Lung (tissue), 12 donors: ENCODE data around the gene CASP3. TPM values are rescaled to one million over a fixed set of nuclear protein-coding genes. Genes with fewer than 3 reads are reported as not detected.

Experiments used
- ATAC-seq: fragments of 200-7000 bp; cut with Tn5 transposase; one replicate; pipeline ENCODE4 v1.9.1; 2020; ENCODE audit warnings: moderate number of reproducible peaks; ENCODE audit not compliant: insufficient read depth, low FRiP score
- DNase-seq, 3 donors: peaks; one replicate each; pipeline ENCODE4 v3.0.0-alpha.2; 2013 to 2017
- H3K27ac ChIP-seq, 2 donors: one replicate each; pipeline ENCODE4 v1.5.1; 2013; ENCODE audit warnings: mild to moderate bottlenecking in 2 of 2, moderate library complexity in 2 of 2, control low read depth in 1 of 2, inconsistent platforms in 1 of 2, low read depth in 1 of 2, low read length in 1 of 2
- H3K27me3 ChIP-seq, 3 donors: one replicate each; pipeline ENCODE4 v1.5.1; 2013; ENCODE audit warnings: low read length in 2 of 3; ENCODE audit not compliant: control insufficient read depth in 3 of 3, insufficient read depth in 3 of 3
- H3K36me3 ChIP-seq, 4 donors: one replicate each; pipeline ENCODE4 v1.5.1; 2013; ENCODE audit warnings: low read length in 4 of 4, mild to moderate bottlenecking in 1 of 4, moderate library complexity in 1 of 4; ENCODE audit not compliant: control insufficient read depth in 4 of 4, insufficient read depth in 4 of 4
- H3K4me1 ChIP-seq, 5 donors: one replicate each; pipeline ENCODE4 v1.5.1; 2013; ENCODE audit warnings: low read length in 5 of 5, mild to moderate bottlenecking in 2 of 5, moderate library complexity in 1 of 5; ENCODE audit not compliant: control insufficient read depth in 5 of 5, insufficient read depth in 5 of 5
- H3K4me3 ChIP-seq: one replicate; pipeline ENCODE4 v1.5.1; 2013; ENCODE audit warnings: mild to moderate bottlenecking, control low read depth, moderate library complexity
- H3K9ac ChIP-seq, 2 donors: one replicate each; pipeline ENCODE4 v1.5.1; 2013; ENCODE audit warnings: low read length in 2 of 2, control low read depth in 1 of 2; ENCODE audit not compliant: insufficient read depth in 1 of 2
- H3K9me3 ChIP-seq, 4 donors: one replicate each; pipeline ENCODE4 v1.5.1; 2013; ENCODE audit warnings: low read length in 3 of 4, mild to moderate bottlenecking in 1 of 4, moderate library complexity in 1 of 4; ENCODE audit not compliant: control insufficient read depth in 4 of 4, insufficient read depth in 3 of 4
- CTCF ChIP-seq: IDR thresholded peaks from 2 replicates; pipeline ENCODE4 v1.5.1; 2012; ENCODE audit warnings: mild to moderate bottlenecking; ENCODE audit errors: control extremely low read depth, extremely low read depth
- WGBS, 2 donors: extraction: QIAGEN DNeasy Blood & Tissue Kit; methylation state at CpG; one replicate each; pipeline ENCODE4 v1.1.7; 2013; 5-methylcytosine and 5-hydroxymethylcytosine counted together
- polyA plus RNA-seq, 2 donors: library from polyadenylated mRNA; stranded (reverse); fragments of 200-250 nt; gene quantifications; one replicate each; pipeline ENCODE4 v1.2.1, GENCODE V29; 2013
- total RNA-seq, 2 donors: library from RNA; depleted of rRNA in 1 of 2; stranded (reverse); fragments of >200 nt in 1 of 2; gene quantifications; one replicate each; pipeline ENCODE4 v1.2.1, GENCODE V29; 2014 to 2021
- donor health status: control.
- donor health status: control.
- donor health status: Bipolar disorder and iron deficiency.
- donor health status: healthy.
- donor health status: DM: yes; HTN: yes; CAD: no.

The CASP3 gene
- total and polyA plus RNA-seq, 4 donors: 9.3 to 30.4 (median 16.7) TPM

DNA sequence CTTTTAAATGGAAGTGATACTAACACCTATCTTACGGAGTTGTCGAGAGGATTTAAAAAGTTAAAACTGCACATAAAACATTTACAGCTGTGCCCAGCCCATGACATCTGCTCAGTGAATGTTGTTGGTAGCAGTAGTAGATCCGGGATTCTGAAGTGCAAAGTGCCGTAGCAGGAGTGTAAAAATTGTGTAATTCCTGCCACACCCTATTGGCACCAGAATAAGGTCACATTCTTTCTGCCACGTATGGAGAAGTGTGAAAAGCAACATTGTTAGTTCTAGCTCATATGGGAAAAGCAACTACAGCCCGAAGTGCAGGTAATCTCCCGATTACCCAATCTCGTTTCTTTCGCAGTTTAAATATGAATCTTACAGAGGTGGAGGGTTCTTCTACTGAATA is 31.5 kb upstream of the CASP3 start:
- ATAC-seq: peak; percentile 66
- 56 to 63% methylated on average over 9 of the region's 9 CpGs for WGBS, 2 donors
- H3K9ac ChIP-seq: no peak overlapping the region

GRCh38 chr4:184675821-184676492 is 26.7 kb upstream of the CASP3 start:
- no peak overlapping the region for H3K27ac ChIP-seq
- DNase-seq (no peak), ATAC-seq (no peak)
- H3K4me3 ChIP-seq: no peak overlapping the region
- H3K36me3 ChIP-seq: peaks cover 10 to 20% (median 13%) of the 10 kb centered on the region in 4 donors
- WGBS, 2 donors: 79 to 83% methylated on average over 3 of the region's 3 CpGs
- no peaks in the 10 kb centered on the region for H3K27me3 ChIP-seq
- no peaks in the 10 kb centered on the region for H3K4me1 ChIP-seq
- no peak overlapping the region for H3K9ac ChIP-seq
- TF ChIP-seq CTCF: no peak
- H3K9me3 ChIP-seq: no peaks in the 10 kb centered on the region

More for the DNA sequence above, 31.5 kb upstream of the CASP3 start:
- H3K4me3 ChIP-seq: no peak overlapping the region
- H3K36me3 ChIP-seq: peaks cover 0 to 6% (median 2%) of the 10 kb centered on the region in 4 donors
- peak in 1 of 3 donors; percentile 7 for DNase-seq
- no peaks in the 10 kb centered on the region for H3K9me3 ChIP-seq
- no peaks in the 10 kb centered on the region for H3K4me1 ChIP-seq
- no peak overlapping the region for H3K27ac ChIP-seq
- no peak for TF ChIP-seq CTCF
- H3K27me3 ChIP-seq: no peaks in the 10 kb centered on the region

GRCh38 chr4:184675018-184675417 is 25.8 kb upstream of the CASP3 start:
- no peak for DNase-seq
- no peaks in the 10 kb centered on the region for H3K27me3 ChIP-seq
- 95 to 98% methylated on average over 5 of the region's 5 CpGs for WGBS, 2 donors
- no peak for ATAC-seq
- H3K4me1 ChIP-seq: no peaks in the 10 kb centered on the region
- no peak for TF ChIP-seq CTCF
- H3K36me3 ChIP-seq: peaks cover 10 to 16% (median 13%) of the 10 kb centered on the region in 4 donors
- H3K9ac ChIP-seq: no peak overlapping the region
- H3K27ac ChIP-seq: no peak overlapping the region
- H3K4me3 ChIP-seq: no peak overlapping the region
- no peaks in the 10 kb centered on the region for H3K9me3 ChIP-seq
